HG03521 (cell line): ENCODE data around the gene ZNF768.

ENCODE experiments used
- ATAC-seq: cut with Tn5 transposase; IDR thresholded peaks from one replicate; pipeline ENCODE4 v1.9.1; 2021; ENCODE audit warnings: mild to moderate bottlenecking, moderate library complexity; ENCODE audit not compliant: unreplicated experiment

The ZNF768 gene

GRCh38 chr16:30526137-30526822, at the start of gene ZNF768:
Gene ZNF768, minus strand, starts transcription at chr16:30526566. Its CDS starts 153 bp downstream, at chr16:30526413.
- peak; percentile 21 for ATAC-seq

DNA sequence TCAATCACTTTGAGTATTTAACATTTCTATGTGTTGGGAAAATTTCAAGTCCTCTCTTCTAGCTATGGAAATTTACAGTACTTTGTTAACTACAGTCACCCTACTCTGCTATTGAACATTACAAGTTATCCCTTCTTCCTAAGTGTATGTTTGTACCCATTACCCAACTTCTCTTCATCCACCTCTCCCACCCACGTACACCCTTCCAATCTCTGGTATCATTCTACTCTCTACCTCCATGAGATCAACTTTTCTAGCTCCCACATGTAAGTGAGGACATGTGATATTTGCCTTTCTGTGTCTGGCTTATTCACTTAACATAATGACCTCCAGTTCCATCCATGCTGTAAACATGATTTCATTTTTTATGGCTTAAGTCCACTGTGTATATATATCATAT, 48.3 kb upstream of the ZNF768 start:
- ATAC-seq: no peak

DNA sequence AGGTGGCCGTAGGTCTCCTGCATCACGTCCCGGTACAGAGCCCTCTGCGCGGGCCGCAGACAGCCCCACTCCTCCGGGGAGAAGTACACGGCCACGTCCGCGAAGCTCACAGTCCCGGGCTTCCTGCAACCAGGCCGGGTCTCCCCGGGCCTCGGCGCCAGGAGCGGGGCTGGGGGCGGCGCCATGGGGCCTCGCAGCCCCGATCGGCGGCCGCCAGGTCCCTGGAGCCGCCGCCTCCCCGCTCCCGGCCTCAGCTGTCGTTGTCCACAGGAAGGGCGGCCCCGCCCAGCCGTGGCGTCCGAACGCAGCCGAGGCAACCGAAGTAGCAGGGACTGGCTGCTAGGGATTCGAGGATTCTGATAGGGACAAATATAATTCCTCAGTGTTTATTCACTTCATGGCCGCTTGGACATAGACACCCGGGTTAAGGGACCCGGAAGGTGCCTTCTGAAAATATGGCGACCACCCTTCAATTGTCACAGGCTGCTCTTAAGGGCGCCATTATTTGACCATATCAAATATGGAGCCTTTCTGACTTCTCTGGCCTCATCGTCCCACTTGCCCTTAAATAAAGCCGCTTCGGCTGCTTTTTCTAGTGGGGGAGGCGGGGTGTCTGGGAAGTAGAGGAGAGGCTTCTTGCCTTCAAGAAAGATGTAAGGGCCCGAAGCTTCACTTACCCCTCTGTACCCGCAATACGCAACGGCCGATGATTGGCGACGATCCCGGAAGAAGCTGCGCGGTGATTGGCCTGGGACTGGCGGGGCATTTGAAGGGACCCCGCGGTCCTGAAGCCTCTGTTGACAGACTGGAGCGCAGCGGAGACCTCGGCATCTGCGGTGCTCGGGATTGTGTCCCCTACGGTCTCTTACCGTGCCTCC, 45.3 kb upstream of the ZNF768 start, which contains the start of gene ZNF688:
ZNF688 (minus strand) TSS at position 270 of the 878 bp plus-strand sequence; CDS start at position 185, 85 bp downstream.
- peak; percentile 63 for ATAC-seq

DNA sequence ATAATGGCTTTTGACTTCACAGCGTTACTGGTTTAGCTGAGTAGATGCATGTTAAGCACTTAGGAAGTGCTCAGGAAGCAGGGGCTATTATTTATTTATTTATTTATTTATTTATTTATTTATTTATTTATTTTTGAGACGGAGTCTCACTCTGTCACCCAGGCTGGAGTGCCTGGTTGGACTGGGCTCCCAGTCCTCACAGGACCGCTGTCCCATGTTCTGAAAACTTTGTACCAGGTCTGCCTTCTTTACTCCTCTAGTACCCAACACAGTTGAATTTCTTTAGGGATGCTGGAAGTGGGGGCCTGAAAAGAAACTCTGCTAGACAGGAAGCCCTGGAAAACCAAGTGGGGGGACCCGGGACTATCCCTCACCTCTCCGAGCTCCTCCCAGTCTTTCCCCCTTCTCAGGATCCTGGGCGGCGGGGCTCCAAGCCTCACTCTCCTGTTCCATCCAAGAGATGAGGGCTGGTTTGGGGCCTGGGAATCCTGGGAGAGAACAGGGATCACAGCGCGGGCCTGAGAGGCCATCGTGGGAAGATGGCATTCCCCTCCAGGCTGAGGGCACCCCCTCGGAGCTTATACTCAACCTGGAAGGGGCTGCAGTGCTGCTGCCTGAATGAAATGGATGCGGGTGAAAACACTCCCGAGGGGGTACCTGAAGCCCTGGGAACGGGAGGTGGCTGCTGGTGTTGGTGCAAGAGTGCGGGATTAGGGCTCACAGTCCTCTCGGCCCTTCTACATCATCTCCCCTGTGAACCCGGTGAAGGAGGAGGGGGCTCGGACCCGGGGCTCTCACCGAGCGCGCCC, 44.5 kb upstream of the ZNF768 start:
- ATAC-seq: no peak

DNA sequence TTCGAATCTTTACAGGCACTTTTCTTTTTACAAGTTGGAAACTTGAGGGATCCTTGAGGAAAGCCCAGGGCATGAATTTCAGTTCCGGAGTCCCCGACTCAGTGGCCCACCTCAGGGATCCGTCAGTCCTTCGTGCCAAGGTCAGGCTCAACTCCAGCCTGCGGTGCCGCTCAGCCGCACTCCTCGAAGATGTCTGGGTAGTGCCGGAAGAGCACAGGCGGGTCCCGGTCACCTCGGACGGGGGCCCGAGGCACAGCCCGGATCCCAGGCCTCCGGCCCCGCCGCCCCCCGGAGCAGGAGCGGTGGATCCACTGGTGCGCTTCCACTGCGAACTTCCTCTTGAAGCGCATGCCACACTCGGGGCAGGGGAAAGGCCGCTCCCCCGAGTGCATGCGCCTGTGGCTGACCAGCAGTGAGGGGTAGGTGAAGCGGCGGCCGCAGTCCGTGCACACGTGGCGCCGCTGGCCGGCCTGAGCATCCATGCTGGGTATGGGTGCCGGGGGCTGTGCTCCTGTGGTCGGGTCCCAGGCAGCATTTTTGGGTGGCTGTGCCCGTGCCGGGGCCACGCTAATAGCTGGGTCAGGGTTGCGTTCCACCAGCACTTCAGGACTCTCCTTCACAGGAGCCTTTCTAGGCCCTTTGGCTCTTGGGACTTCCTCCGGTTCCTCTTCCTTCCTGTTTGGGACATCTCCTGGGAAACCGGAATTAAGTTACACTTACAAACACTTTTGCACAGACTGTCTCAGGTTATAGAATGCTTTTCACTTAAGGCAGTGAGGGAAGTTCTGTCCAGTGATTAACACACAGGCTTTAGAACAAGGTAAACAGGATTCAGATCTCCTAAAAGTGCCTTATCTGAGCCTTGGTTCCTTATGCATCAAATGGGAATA, 43.6 kb upstream of the ZNF768 start:
- ATAC-seq: no peak

GRCh38 chr16:30569281-30569680, 42.9 kb upstream of the ZNF768 start:
- ATAC-seq: no peak

DNA sequence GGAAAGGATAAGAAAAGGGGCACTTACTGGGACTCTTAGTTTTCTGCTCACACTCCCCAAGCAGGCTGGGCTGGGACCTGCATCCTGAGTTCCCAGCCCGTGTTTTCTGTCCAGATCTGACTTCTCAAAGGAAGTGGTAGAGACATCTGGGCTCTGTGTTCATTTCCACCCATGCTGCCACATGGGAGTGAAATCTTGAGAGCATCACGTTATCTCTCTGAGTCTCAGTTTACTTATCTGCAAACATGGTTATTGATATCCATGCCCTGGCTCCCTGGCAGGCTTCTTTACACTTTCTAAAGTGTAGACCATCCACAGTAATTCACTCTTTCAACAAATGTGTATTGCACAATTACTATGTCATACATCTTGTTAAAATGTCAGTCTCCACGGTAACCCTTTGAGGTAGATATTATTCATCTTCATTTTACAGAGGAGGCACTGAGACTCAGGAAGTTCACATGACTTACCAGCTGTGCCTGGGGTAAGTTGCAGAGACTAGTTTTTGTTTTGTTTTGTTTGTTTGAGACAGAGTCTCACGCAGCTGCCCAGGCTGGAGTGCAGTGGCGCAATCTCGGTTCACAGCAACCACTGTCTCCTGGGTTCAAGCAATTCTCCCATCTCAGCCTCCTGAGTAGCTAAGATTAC, 41.7 kb upstream of the ZNF768 start:
- no peak for ATAC-seq

- ATAC-seq: no peak
These were observed 41.0 kb upstream of the ZNF768 start for GRCh38 chr16:30567160-30567990.

DNA sequence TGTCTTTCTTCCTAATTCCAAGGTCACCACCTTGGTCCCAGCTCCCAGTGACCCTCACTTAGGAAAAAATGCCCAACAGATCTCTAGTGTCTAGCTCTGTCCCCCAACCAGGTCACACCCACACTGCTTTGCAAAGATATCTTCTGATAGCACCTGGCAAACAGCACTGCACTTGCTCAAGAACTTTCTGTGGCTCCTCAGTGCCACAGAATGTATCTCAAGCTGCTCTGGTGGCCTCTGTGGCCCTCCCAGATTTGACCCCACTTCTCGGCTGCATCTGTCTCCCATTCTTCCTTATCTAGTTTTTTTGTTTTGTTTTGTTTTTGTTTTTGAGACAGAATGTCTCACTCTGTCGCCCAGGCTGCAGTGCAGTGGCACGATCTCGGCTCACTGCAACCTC, 40.2 kb upstream of the ZNF768 start:
- no peak for ATAC-seq

DNA sequence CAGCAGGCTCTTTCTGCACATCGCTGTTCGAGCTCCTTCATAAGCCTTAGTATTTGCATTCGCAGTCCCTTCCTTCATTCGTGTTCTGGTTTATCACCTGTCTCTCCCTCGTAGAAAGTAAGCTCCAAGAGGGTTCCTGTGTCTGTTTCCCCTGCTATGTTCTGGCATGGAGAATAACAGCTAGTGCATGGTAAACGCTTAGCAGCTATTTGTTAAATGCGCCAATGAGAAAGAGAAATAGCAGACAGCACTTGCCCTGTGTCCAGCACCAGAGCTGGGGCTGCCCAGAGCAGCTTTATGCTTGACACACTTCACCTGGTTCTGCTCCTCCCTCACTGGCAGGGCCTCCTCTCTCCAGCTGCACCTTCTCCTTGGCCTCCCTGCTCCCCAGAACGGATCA, 39.6 kb upstream of the ZNF768 start:
- no peak for ATAC-seq

DNA sequence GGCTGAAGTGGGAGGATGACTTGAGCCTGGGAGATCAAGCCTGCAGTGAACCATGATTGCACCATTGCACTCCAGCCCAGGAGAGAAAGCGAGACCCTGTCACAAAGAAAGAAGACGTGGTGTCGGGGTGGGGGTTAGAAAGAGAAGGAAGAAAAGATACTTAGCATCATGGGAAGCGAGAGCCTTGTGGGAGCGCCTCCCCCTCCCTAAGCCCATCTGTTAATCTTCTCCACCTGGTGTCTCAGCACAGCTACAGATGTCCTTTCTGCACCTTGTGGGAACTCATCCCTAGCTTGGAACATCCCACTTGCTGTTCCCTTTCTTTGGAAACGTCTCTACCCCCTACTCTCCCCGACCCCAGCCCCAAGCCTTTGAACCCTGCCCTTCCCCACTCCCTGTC, 39.2 kb upstream of the ZNF768 start:
- no peak for ATAC-seq

DNA sequence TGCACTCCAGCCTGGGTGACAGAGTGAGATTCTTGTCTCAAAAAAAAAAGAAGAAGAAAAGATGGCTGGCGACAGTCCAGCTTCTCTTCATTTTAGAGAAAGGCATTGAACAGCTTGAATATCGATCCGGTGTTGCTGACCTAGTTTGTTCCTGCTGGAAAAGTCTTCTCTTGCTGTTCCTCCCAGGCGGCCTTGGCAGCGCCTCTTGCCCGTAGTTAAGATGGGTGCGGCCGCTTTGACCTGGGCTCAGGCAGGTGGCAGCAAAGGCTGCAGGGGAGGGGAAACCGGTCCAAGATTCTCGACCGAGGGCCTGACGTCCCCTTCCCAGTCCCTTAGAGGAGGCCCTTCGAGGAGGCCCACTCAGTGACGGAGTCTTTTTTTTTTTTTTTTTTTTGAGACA, 35.7 kb upstream of the ZNF768 start:
- ATAC-seq: no peak

DNA sequence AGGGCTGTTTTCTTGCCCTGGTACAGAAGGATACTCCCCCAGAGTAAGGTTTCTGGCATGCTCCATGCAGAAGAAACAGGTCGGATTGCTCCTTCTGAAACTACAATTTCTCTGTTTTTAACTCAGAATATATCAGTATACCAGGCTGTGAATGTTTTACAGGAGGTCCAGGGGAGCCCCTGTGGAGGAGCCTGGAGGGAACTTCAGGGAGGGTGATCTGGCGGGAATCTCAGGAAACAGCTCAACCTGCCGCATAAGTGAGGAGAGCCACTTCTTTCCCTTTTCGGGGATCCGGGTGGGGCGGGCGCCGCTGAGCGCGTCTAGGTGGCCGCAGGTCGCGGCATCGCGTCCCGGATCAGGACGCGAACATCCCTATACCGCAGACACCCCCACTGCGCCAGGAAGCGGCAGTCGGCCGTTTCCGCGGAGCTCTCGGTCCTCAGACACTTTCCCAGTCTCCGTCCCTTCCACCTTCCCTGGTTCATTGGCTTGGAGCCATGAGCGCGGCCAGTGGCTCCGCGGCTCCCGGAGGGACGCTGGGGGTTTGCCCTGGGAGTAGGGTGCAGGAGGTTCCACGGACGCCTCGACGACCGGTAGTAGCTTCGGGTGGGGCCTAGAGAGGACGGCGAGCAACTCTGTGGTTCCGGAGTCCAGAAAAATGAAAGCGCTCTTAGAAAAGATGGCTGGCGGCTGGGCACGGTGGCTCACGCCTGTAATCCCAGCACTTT, 34.9 kb upstream of the ZNF768 start:
- no peak for ATAC-seq

DNA sequence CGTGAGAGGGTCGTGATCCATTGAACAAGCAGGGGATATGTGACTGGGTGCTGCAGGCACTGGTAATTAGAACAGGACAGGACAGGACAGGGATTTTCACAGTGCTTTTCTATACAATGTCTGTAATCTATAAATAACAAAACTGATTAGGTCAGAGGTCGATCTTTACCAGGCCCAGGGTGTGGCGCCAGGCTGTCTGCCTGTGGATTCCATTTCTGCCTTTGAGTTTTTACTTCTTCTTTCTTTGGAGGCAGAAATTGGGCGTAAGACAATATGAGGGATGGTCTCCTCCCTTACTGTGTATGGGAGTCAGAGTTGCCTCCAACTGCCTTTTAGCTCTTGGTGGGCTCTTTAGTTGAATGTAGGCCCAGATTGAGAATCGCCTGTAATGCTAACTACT, 33.3 kb upstream of the ZNF768 start:
- ATAC-seq: no peak

- ATAC-seq: no peak
These were observed 32.5 kb upstream of the ZNF768 start for GRCh38 chr16:30558789-30559377.

DNA sequence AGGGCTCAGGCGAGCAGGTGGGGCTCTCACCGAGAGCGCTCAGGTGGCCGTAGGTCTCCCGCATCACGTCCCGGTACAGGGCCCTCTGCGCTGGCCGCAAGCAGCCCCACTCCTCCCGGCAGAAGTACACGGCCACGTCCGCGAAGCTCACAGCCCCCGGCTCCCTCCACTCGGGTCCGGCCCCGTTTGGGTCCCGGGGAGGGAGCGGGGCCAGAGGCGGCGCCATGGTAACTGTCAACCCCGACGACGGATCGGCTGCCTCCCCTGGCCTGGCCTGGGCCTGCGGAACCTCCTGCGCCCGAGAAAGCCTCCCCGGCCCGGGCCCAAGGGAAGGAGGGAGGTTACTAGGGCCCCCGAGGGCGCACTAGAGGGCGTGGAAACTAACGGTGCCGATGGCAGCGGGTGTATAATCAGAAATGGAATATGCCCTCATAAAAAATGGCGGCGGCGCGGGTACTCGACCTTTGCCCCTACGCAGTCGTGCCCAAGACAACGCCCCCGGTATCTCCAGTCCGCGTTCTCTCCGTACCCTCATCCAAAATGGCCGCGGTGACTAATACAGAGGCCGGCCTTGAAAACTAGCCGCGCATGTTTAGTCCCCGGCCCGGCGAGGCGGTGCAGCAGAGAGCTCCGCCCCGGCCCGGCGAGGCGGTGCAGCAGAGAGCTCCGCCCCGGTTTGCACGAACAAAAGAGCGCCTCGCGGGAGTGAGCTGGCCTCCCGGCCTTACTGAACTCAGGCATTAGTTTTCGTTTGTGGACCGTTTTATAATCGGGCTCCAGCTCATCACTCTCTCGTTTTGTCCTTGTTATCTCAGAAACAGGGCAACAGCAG, 31.8 kb upstream of the ZNF768 start, which contains the start of gene ZNF764:
ZNF764 (minus strand) TSS at position 418 of the 832 bp plus-strand sequence; CDS start at position 226, 192 bp downstream.
- peak; percentile 89 for ATAC-seq

DNA sequence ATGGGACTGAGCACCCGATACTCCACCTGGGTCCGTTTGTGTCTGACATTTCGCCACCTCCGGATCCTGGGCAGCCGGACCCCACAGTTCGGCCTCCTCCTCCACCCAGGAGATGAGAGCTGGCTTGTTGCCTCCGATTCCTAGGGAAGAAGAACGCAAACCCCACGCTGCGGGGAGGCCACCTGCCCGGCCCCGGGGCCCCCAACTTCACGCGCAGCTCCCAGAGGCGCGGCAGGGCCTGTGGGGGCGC, 31.3 kb upstream of the ZNF768 start:
- ATAC-seq: peak; percentile 11
